Measurements from ENCODE around the gene REV1. TPM values are rescaled to one million over a fixed set of nuclear protein-coding genes. Genes with fewer than 3 reads are reported as not detected.

REV1 gene
- total and polyA plus RNA-seq, 2 of the 8 experiments (the other 6 are each of a cell fraction or from before 2014, with no cell fraction given) = 16.6 to 34.3 TPM

- no peak overlapping the region for H3K18ac ChIP-seq (ENCODE audit: extremely low read depth, low read length)
- no peak for TF ChIP-seq MAFK (IDR thresholded peaks at IDR 0.05; ENCODE audit: low read depth, low read length)
- no peak for TF ChIP-seq YY1 (IDR thresholded peaks at IDR 0.05; ENCODE audit: low read depth, low read length)
- TF ChIP-seq SP1 (IDR thresholded peaks at IDR 0.05; ENCODE audit: low read depth, low read length) = no peak
- TF ChIP-seq NANOG (IDR thresholded peaks at IDR 0.05; ENCODE audit: insufficient read depth, low read depth, low read length, poor library complexity, severe bottlenecking) = no peak
- no peak for TF ChIP-seq CBX8 (IDR thresholded peaks at IDR 0.05; ENCODE audit: borderline replicate concordance, low read depth, low read length)
- TF ChIP-seq BACH1 (IDR thresholded peaks at IDR 0.05; ENCODE audit: low read length) = no peak
- no peak for TF ChIP-seq NRF1 (IDR thresholded peaks at IDR 0.05; ENCODE audit: low read depth, low read length)
- no peak for TF ChIP-seq GABPA (IDR thresholded peaks at IDR 0.05; ENCODE audit: borderline replicate concordance, insufficient read depth, low read length)
- TF ChIP-seq KDM4A (IDR thresholded peaks at IDR 0.05; ENCODE audit: low read depth, low read length, severe bottlenecking) = no peak
- no peak for TF ChIP-seq CHD1 (IDR thresholded peaks at IDR 0.05; ENCODE audit: low read depth, low read length)
- TF ChIP-seq CHD2 (IDR thresholded peaks at IDR 0.05; ENCODE audit: low read length) = no peak
- TF ChIP-seq POLR2A (IDR thresholded peaks at IDR 0.05; ENCODE audit: control extremely low read depth in 1 of 2, low read depth in 2 of 2, low read length in 2 of 2) = no peak
- no peak for TF ChIP-seq SRF (IDR thresholded peaks at IDR 0.05; ENCODE audit: low read depth, low read length)
- H4K5ac ChIP-seq (ENCODE audit: insufficient read length, low read depth, low read length) = no peak overlapping the region
- H3K9ac ChIP-seq (replicated peaks in 1 of 4; ENCODE audit: extremely low read depth in 1 of 4, low read depth in 3 of 4, low read length in 3 of 4) = no peak overlapping the region
- DNase-seq (ENCODE audit: low read depth in 1 of 2, low spot score in 2 of 2) (no peak), FAIRE-seq (no peak)
- H2AK5ac ChIP-seq (ENCODE audit: low read depth, low read length) = no peak overlapping the region
- no peaks in the 10 kb centered on the region for H4K20me1 ChIP-seq (replicated peaks in 1 of 2; ENCODE audit: control insufficient read depth in 1 of 2, insufficient read depth in 2 of 2, low read length in 2 of 2)
- ChIA-PET CTCF (ENCODE audit: partially characterized antibody) (interaction anchor here (0.6 to 1.2 kb wide), 2 partner anchors 17 to 382 kb away, joined by 3 read pairs; no protein-coding TSS in a partner anchor), POLR2A (ENCODE audit: partially characterized antibody) (no interaction called here)
- H3K23ac ChIP-seq (ENCODE audit: insufficient read length) = no peak overlapping the region
- no peaks in the 10 kb centered on the region for H3K9me3 ChIP-seq (ENCODE audit: insufficient read depth in 2 of 2, low read depth in 1 of 2, low read length in 1 of 2)
- no peak overlapping the region for H3K56ac ChIP-seq (replicated peaks; ENCODE audit: insufficient read length, low read depth, low read length)
- no peak overlapping the region for H4K8ac ChIP-seq (ENCODE audit: extremely low read depth, insufficient read depth, low read length)
- no peaks in the 10 kb centered on the region; the same call in 1 of the 2 replicates for H3K23me2 ChIP-seq (ENCODE audit: low read depth, low read length)
- H3K4me1 ChIP-seq (replicated peaks in 1 of 4; ENCODE audit: control insufficient read depth in 3 of 4, insufficient read depth in 4 of 4, low read length in 3 of 4) = no peaks in the 10 kb centered on the region
- no peak overlapping the region for H4K91ac ChIP-seq (replicated peaks; ENCODE audit: insufficient read length, low read length)
- H3K27me3 ChIP-seq (replicated peaks in 1 of 4; ENCODE audit: control insufficient read depth in 3 of 4, extremely low read depth in 1 of 4, insufficient read depth in 3 of 4, low read length in 3 of 4) = no peaks in the 10 kb centered on the region
- no peak overlapping the region for H2BK15ac ChIP-seq (ENCODE audit: low read length)
- H3K4me2 ChIP-seq (ENCODE audit: insufficient read depth in 1 of 2, low read depth in 2 of 2, low read length in 2 of 2) = no peak overlapping the region
- H3K79me1 ChIP-seq (ENCODE audit: low read depth, low read length) = 0 out of 2 replicates have a peak, but pooled peaks cover 2% of the 10 kb centered on the region
- H2BK12ac ChIP-seq (ENCODE audit: low read depth, low read length) = no peak overlapping the region
- no peak overlapping the region for H2BK120ac ChIP-seq (replicated peaks; ENCODE audit: low read depth, low read length)
- WGBS, 2 experiments (ENCODE audit: extremely low coverage in 1 of 2, insufficient coverage in 1 of 2, insufficient read length in 1 of 2, insufficient replicate concordance in 2 of 2, low coverage in 1 of 2, low lambda C conversion rate in 2 of 2, missing lambda C conversion rate in 1 of 2) = 79% methylated on average over 2 of the region's 2 CpGs; no CpG with 5 or more reads in 1 of the 2 experiments
- no peak overlapping the region for H2AFZ ChIP-seq (ENCODE audit: low read length)
- no peak overlapping the region for H2BK20ac ChIP-seq (ENCODE audit: low read length)
- no peak overlapping the region for H3K4me3 ChIP-seq (ENCODE audit: extremely low read depth in 1 of 4, insufficient read depth in 2 of 4, low read depth in 3 of 4, low read length in 4 of 4)
- H2BK5ac ChIP-seq (ENCODE audit: low read depth, low read length) = no peak overlapping the region
- no peak overlapping the region for H3K14ac ChIP-seq (ENCODE audit: insufficient read length)
- H3K79me2 ChIP-seq (ENCODE audit: control insufficient read depth in 1 of 2, insufficient read depth in 2 of 2, low read length in 2 of 2) = 0 out of 4 replicates have a peak, but pooled peaks cover 0 to 2% of the 10 kb centered on the region in 2 experiments
- no peak overlapping the region for H3K27ac ChIP-seq (ENCODE audit: low read depth, low read length)
- peaks cover 2 to 53% (median 26%) of the 10 kb centered on the region in 4 experiments; a peak in 6 of 8 replicates for H3K36me3 ChIP-seq (ENCODE audit: control insufficient read depth in 2 of 4, insufficient read depth in 4 of 4, low read length in 3 of 4)
- H3K4ac ChIP-seq (replicated peaks; ENCODE audit: insufficient read length, low read depth, low read length) = no peak overlapping the region
Observed at GRCh38 chr2:99382143-99382542, 107.7 kb downstream of the REV1 start.

Measured in H1 (cell line).